ENCODE measurements around the gene CABP7. TPM values are rescaled to one million over a fixed set of nuclear protein-coding genes. Genes with fewer than 3 reads are reported as not detected.

The CABP7 gene
- total and polyA plus RNA-seq, 8 donors: 0.12 to 0.35 TPM; not detected in 6

DNA sequence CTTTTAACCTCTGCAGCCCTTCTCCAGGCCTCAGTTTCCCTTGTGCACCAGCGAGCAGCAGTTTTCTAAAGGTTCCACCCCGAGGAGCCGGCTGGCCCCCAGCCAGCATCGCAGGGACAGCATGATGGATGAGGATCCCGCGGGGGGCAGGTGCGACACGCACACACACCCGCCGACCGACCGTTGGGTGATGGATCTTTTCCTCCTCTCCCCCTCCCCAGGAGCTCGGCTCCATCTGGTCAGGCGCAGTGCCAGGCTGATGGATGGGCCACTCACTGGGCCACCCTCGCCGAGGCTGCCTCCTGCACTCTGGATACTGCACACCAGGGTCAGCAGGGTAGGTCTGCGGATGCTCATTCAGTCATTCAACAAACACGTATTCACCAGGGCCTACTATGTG, 12.8 kb upstream of the CABP7 start:
- no peak for TF ChIP-seq EP300 (IDR thresholded peaks at IDR 0.05)
- no peak for TF ChIP-seq POLR2A (IDR thresholded peaks at IDR 0.05)
- no peak for TF ChIP-seq POLR2AphosphoS5 (IDR thresholded peaks at IDR 0.05)
- TF ChIP-seq, protein P1, sequence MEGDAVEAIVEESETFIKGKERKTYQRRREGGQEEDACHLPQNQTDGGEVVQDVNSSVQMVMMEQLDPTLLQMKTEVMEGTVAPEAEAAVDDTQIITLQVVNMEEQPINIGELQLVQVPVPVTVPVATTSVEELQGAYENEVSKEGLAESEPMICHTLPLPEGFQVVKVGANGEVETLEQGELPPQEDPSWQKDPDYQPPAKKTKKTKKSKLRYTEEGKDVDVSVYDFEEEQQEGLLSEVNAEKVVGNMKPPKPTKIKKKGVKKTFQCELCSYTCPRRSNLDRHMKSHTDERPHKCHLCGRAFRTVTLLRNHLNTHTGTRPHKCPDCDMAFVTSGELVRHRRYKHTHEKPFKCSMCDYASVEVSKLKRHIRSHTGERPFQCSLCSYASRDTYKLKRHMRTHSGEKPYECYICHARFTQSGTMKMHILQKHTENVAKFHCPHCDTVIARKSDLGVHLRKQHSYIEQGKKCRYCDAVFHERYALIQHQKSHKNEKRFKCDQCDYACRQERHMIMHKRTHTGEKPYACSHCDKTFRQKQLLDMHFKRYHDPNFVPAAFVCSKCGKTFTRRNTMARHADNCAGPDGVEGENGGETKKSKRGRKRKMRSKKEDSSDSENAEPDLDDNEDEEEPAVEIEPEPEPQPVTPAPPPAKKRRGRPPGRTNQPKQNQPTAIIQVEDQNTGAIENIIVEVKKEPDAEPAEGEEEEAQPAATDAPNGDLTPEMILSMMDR (IDR thresholded peaks at IDR 0.05): no peak
- peaks cover 12 to 40% (median 24%) of the 10 kb centered on the region in 4 donors for H3K4me1 ChIP-seq
- intact Hi-C loops (cut with DNase I; ENCODE audit: low total_unique reads): no loop called here
- WGBS, 5 donors: 29 to 44% (median 34%) methylated on average over 15 to 18 of the region's 18 CpGs
- no peaks in the 10 kb centered on the region for H3K36me3 ChIP-seq
- H3K9me3 ChIP-seq: no peaks in the 10 kb centered on the region
- no peak overlapping the region for H3K4me3 ChIP-seq
- H3K27me3 ChIP-seq: peaks cover 0 to 91% (median 20%) of the 10 kb centered on the region in 3 donors
- peak in 1 of 2 donors; percentile 63 for DNase-seq
- H3K27ac ChIP-seq: no peak overlapping the region

DNA sequence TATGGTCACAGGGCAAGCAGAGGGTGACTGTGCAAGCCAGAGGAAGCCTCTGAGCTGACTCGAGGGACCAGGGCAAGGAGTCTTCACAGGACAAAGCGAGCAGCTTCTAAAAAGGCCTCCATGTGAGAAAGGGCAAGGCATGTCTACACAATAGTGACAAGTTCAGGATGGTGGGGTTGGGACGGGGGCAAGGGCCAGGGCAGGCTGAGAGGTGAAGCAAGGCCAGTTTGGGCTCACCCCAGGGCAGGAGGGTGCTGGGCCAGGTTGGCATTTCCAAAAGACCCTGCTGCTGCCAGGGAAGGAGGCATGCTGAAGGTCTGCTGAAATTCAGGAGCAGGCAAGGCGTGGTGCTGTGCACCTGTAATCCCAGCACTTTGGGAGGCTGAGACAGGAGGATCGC, 12.3 kb upstream of the CABP7 start:
- TF ChIP-seq POLR2A (IDR thresholded peaks at IDR 0.05) (no peak), POLR2AphosphoS5 (IDR thresholded peaks at IDR 0.05) (no peak), EP300 (IDR thresholded peaks at IDR 0.05) (no peak)
- TF ChIP-seq, protein P1 (IDR thresholded peaks at IDR 0.05): no peak
- H3K4me3 ChIP-seq: no peak overlapping the region
- H3K36me3 ChIP-seq: no peaks in the 10 kb centered on the region
- intact Hi-C loops (cut with DNase I; ENCODE audit: low total_unique reads): no loop called here
- H3K27ac ChIP-seq: no peak overlapping the region
- H3K9me3 ChIP-seq: no peaks in the 10 kb centered on the region
- H3K27me3 ChIP-seq: peaks cover 0 to 91% (median 20%) of the 10 kb centered on the region in 3 donors
- WGBS, 5 donors: 79 to 92% (median 82%) methylated on average over 5 of the region's 5 CpGs
- peaks cover 9 to 35% (median 19%) of the 10 kb centered on the region in 4 donors for H3K4me1 ChIP-seq
- DNase-seq: no peak

DNA sequence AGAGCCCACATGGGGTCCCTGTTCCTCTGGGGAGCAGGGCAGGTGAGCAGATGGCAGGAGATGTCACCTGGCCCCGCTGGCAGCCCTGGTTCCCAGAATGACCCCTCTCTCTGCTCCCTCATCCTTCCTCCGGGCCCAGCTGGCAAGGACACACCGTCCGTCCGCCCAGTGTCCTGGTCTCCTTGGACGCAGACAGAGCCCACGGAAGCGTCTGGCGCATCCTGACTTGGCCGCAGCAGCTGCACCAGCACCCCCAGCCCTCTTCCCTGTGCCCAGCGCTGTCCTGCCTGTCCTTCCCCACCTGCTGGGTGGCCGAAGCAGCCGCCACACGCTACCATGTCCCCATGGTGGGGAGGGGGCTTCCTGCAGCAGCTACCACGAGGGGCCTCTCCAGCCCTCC, 9.6 kb upstream of the CABP7 start:
- Histone ChIP-seq H3K27me3 (peaks cover 0 to 96% (median 25%) of the 10 kb centered on the region in 3 donors), H3K27ac (no peak overlapping the region), H3K36me3 (no peaks in the 10 kb centered on the region), H3K4me1 (peaks cover 0 to 9% (median 2%) of the 10 kb centered on the region in 4 donors), H3K9me3 (no peaks in the 10 kb centered on the region), H3K4me3 (no peak overlapping the region)
- DNase-seq: no peak
- intact Hi-C loops (cut with DNase I; ENCODE audit: low total_unique reads): no loop called here
- TF ChIP-seq POLR2A (IDR thresholded peaks at IDR 0.05): no peak
- TF ChIP-seq POLR2AphosphoS5 (IDR thresholded peaks at IDR 0.05): no peak
- 74 to 83% (median 81%) methylated on average over 13 to 15 of the region's 15 CpGs for WGBS, 5 donors

DNA sequence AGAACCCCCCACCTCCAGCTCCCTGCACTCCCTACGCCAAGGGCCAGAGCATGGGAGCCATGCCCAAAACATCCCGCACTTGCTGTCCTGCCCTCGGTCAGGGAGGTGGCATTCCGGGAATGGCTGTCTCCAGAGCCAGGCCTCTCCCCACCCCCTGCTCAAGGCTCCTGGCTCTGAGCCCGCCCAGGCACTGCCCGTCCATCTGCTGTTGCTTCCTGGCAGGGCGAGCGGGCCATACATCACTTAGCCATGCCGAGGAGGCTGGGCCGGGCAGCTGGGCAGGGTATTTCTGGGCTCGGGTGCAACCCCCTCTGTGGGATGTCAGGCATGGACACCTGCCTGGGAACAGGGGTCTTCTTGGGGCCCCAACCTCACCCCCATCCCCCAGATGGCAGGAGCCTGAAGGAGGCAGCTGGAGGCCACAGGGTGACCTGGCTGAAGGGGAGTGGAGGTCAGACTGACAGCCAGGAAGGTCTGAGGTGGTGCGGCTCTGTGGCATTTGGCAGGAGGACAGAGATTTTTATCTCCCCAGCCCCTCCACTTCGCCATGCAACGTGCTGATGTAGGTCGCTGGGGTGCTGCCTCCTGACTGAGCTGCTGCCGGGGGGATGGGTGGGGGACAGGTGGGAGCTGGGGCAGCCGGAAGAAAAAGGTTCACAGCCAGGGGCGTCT, 8.7 kb upstream of the CABP7 start:
- no peak for TF ChIP-seq EP300 (IDR thresholded peaks at IDR 0.05)
- no peak for TF ChIP-seq POLR2A (IDR thresholded peaks at IDR 0.05)
- TF ChIP-seq, protein P1 (IDR thresholded peaks at IDR 0.05): no peak
- no peak for TF ChIP-seq POLR2AphosphoS5 (IDR thresholded peaks at IDR 0.05)
- DNase-seq: peak; percentile 33 to 69
- peaks cover 0 to 8% (median 0%) of the 10 kb centered on the region in 4 donors for H3K4me1 ChIP-seq
- H3K27me3 ChIP-seq: peaks cover 0 to 98% (median 33%) of the 10 kb centered on the region in 3 donors
- 36 to 52% (median 47%) methylated on average over 11 to 18 of the region's 18 CpGs for WGBS, 5 donors
- H3K36me3 ChIP-seq: no peaks in the 10 kb centered on the region
- no peaks in the 10 kb centered on the region for H3K9me3 ChIP-seq
- intact Hi-C loops (cut with DNase I; ENCODE audit: low total_unique reads): no loop called here
- no peak overlapping the region for H3K4me3 ChIP-seq
- H3K27ac ChIP-seq: no peak overlapping the region

DNA sequence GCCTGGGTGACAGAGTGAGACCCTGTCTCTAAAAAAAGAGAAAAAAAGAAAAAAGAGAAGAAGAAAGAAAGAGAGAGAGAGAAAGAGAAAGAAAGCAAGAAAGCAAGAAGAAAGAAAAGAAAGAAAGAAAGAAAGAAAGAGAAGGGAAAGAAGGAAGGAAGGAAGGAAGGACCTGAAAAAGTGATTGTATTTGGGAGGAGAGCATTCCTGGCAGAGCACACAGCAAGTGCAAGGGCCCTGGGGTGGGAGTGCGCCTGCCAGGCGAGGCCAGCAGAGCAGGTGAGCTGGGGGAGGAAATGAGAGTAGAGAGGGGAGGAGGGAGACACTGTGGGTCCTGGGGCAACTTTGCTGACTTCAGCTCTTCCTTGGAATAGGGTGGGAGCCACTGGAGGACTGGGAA, 7.7 kb upstream of the CABP7 start:
- H3K4me3 ChIP-seq: no peak overlapping the region
- TF ChIP-seq, protein P1 (IDR thresholded peaks at IDR 0.05): no peak
- no peak for TF ChIP-seq POLR2A (IDR thresholded peaks at IDR 0.05)
- no peak for TF ChIP-seq EP300 (IDR thresholded peaks at IDR 0.05)
- no peak for TF ChIP-seq POLR2AphosphoS5 (IDR thresholded peaks at IDR 0.05)
- no peak overlapping the region for H3K27ac ChIP-seq
- no peak for DNase-seq
- peaks cover 0 to 98% (median 25%) of the 10 kb centered on the region in 3 donors for H3K27me3 ChIP-seq
- no peaks in the 10 kb centered on the region for H3K9me3 ChIP-seq
- intact Hi-C loops (cut with DNase I; ENCODE audit: low total_unique reads): no loop called here
- no peaks in the 10 kb centered on the region for H3K36me3 ChIP-seq
- WGBS, 5 donors: 73 to 92% (median 87%) methylated on average over 2 of the region's 2 CpGs
- H3K4me1 ChIP-seq: peaks cover 0 to 8% (median 0%) of the 10 kb centered on the region in 4 donors
